Neural progenitor cell (in vitro differentiated cells): ENCODE data around the gene OLFML2B.

Experiments
- EZH2 ChIP-seq: fragments of 200-600 bp; sonication (generic); IDR thresholded peaks from 2 replicates; pipeline ENCODE4 v1.6.1; 2017; ENCODE audit warnings: antibody characterized with exemption, mild to moderate bottlenecking, moderate library complexity
- EZH2phosphoT487 ChIP-seq: fragments of 200-600 bp; sonication (generic); IDR thresholded peaks from 2 replicates; pipeline ENCODE4 v1.6.1; 2017; ENCODE audit warnings: antibody characterized with exemption
- TF ChIP-seq, protein P1 (sequence below): fragments of 200-600 bp; sonication (generic); IDR thresholded peaks from 2 replicates; pipeline ENCODE4 v1.5.1; 2017; ENCODE audit warnings: antibody characterized with exemption, mild to moderate bottlenecking

DNA sequence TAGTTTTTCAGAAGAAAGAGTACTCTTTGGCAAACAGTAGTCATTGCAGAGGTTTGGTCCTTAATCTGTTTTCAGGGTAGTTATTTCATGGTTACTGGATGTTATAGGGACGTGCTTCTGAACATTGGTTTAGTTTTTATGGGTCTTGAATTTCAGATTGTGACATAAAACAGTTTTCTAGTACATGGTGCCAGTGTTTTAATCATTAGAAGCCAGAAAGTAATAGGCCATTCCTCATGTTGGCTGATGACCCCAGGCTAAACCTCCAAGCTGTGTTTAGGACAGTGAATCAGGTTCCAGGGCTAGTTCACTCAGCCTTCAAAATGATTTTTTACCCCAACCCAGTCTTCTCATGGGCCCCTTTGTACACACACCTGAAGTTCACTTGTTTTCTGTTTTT, 73.3 kb downstream of the OLFML2B start:
- TF ChIP-seq, protein P1, sequence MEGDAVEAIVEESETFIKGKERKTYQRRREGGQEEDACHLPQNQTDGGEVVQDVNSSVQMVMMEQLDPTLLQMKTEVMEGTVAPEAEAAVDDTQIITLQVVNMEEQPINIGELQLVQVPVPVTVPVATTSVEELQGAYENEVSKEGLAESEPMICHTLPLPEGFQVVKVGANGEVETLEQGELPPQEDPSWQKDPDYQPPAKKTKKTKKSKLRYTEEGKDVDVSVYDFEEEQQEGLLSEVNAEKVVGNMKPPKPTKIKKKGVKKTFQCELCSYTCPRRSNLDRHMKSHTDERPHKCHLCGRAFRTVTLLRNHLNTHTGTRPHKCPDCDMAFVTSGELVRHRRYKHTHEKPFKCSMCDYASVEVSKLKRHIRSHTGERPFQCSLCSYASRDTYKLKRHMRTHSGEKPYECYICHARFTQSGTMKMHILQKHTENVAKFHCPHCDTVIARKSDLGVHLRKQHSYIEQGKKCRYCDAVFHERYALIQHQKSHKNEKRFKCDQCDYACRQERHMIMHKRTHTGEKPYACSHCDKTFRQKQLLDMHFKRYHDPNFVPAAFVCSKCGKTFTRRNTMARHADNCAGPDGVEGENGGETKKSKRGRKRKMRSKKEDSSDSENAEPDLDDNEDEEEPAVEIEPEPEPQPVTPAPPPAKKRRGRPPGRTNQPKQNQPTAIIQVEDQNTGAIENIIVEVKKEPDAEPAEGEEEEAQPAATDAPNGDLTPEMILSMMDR = no peak
- TF ChIP-seq EZH2phosphoT487 (no peak), EZH2 (no peak)
